ENCODE data around the gene PP2D1.
"Not testable (repeated sequence)": the region's sequence is repeated elsewhere in the genome, so short reads cannot be mapped to it uniquely, and the experiment has no call there.

Gene PP2D1

GRCh38 chr3:20012164-20012563, at the start of gene PP2D1:
TSS of gene PP2D1 (minus strand) at chr3:20012264. CDS start at chr3:20012072, 192 bp downstream.
- DNase-seq = no peak

GRCh38 chr3:20060974-20061685, 49.1 kb upstream of the PP2D1 start:
- no peak for DNase-seq

- DNase-seq = no peak
Observed at GRCh38 chr3:20059929-20060328, 47.9 kb upstream of the PP2D1 start.

- DNase-seq = no peak
Observed at GRCh38 chr3:20057612-20058180, 45.6 kb upstream of the PP2D1 start.

GRCh38 chr3:20056725-20057611, 44.9 kb upstream of the PP2D1 start:
- DNase-seq = no peak

GRCh38 chr3:20055842-20056241, 43.8 kb upstream of the PP2D1 start:
- no peak for DNase-seq

GRCh38 chr3:20055020-20055775, 43.1 kb upstream of the PP2D1 start:
- no peak for DNase-seq

- DNase-seq = no peak
Observed at GRCh38 chr3:20054549-20054987, 42.5 kb upstream of the PP2D1 start.

GRCh38 chr3:20052851-20053250, 40.8 kb upstream of the PP2D1 start:
- DNase-seq = no peak

- DNase-seq = no peak
Observed at GRCh38 chr3:20051123-20051806, 39.2 kb upstream of the PP2D1 start.

GRCh38 chr3:20047976-20048883, 36.2 kb upstream of the PP2D1 start:
- DNase-seq = no peak

GRCh38 chr3:20047341-20047779, 35.3 kb upstream of the PP2D1 start:
- no peak for DNase-seq

GRCh38 chr3:20046556-20046955, 34.5 kb upstream of the PP2D1 start:
- DNase-seq = no peak

- DNase-seq = not testable (repeated sequence)
Observed at GRCh38 chr3:20045141-20045540, 33.1 kb upstream of the PP2D1 start.

GRCh38 chr3:20043825-20044224, 31.8 kb upstream of the PP2D1 start:
- no peak for DNase-seq

GRCh38 chr3:20043396-20043795, 31.3 kb upstream of the PP2D1 start:
- DNase-seq = no peak

GRCh38 chr3:20042331-20042730, 30.3 kb upstream of the PP2D1 start:
- DNase-seq = no peak

GRCh38 chr3:20041197-20041780, 29.2 kb upstream of the PP2D1 start:
- DNase-seq = no peak

GRCh38 chr3:20040548-20041196, 28.6 kb upstream of the PP2D1 start:
- DNase-seq = no peak

Data from NCI-H187 treated with DMSO at 0.1 percent for 48 hours (cell line).